Measurements from ENCODE around the gene IGSF9.
"Not testable (repeated sequence)": the region's sequence is repeated elsewhere in the genome, so short reads cannot be mapped to it uniquely, and the experiment has no call there.

The IGSF9 gene

GRCh38 chr1:159918352-159919200 is 26.8 kb downstream of the IGSF9 start:
- DNase-seq: no peak

- DNase-seq: no peak
These were observed 27.7 kb downstream of the IGSF9 start for GRCh38 chr1:159917533-159918351.

- no peak for DNase-seq
These were observed 29.0 kb downstream of the IGSF9 start for GRCh38 chr1:159916242-159917051.

GRCh38 chr1:159915571-159916241 is 29.7 kb downstream of the IGSF9 start:
- no peak for DNase-seq

- DNase-seq: no peak
These were observed 31.0 kb downstream of the IGSF9 start for GRCh38 chr1:159914252-159915018.

GRCh38 chr1:159913451-159914192 is 31.8 kb downstream of the IGSF9 start:
- DNase-seq: no peak

- DNase-seq: no peak
These were observed 33.9 kb downstream of the IGSF9 start for GRCh38 chr1:159911326-159912070.

- no peak for DNase-seq
These were observed 37.1 kb downstream of the IGSF9 start for GRCh38 chr1:159908031-159908940.

GRCh38 chr1:159906960-159907359 is 38.5 kb downstream of the IGSF9 start:
- no peak for DNase-seq

GRCh38 chr1:159904036-159904435 is 41.4 kb downstream of the IGSF9 start:
- DNase-seq: not testable (repeated sequence)

- DNase-seq: no peak
These were observed 42.9 kb downstream of the IGSF9 start for GRCh38 chr1:159902541-159902940.

- no peak for DNase-seq
These were observed 44.6 kb downstream of the IGSF9 start for GRCh38 chr1:159900755-159901360.

- DNase-seq: no peak
These were observed 45.2 kb downstream of the IGSF9 start, which contains the start of gene CFAP45 for GRCh38 chr1:159900086-159900680. Gene CFAP45, minus strand, starts transcription at chr1:159900165. Its CDS starts 67 bp downstream, at chr1:159900098.

- not testable (repeated sequence) for DNase-seq
These were observed 45.8 kb downstream of the IGSF9 start for GRCh38 chr1:159899634-159900033.

- DNase-seq: no peak
These were observed 46.9 kb downstream of the IGSF9 start for GRCh38 chr1:159898527-159898926.

GRCh38 chr1:159897962-159898361 is 47.5 kb downstream of the IGSF9 start:
- no peak for DNase-seq

- no peak for DNase-seq
These were observed 48.9 kb downstream of the IGSF9 start for GRCh38 chr1:159896546-159896930.

Data from activated CD4-positive, CD25-positive, alpha-beta regulatory T cell (primary cell).